Stimulated activated CD4-positive, alpha-beta T cell treated with anti-CD3 and anti-CD28 coated beads, Interleukin-2, amount 100 ng/mL, for 24 hours (primary cell): Measurements from ENCODE around the gene MIB1.

ENCODE experiments used
- DNase-seq, 2 donors: peaks; one replicate each; pipeline ENCODE4 v3.0.0-alpha.2; 2020

The MIB1 gene

DNA sequence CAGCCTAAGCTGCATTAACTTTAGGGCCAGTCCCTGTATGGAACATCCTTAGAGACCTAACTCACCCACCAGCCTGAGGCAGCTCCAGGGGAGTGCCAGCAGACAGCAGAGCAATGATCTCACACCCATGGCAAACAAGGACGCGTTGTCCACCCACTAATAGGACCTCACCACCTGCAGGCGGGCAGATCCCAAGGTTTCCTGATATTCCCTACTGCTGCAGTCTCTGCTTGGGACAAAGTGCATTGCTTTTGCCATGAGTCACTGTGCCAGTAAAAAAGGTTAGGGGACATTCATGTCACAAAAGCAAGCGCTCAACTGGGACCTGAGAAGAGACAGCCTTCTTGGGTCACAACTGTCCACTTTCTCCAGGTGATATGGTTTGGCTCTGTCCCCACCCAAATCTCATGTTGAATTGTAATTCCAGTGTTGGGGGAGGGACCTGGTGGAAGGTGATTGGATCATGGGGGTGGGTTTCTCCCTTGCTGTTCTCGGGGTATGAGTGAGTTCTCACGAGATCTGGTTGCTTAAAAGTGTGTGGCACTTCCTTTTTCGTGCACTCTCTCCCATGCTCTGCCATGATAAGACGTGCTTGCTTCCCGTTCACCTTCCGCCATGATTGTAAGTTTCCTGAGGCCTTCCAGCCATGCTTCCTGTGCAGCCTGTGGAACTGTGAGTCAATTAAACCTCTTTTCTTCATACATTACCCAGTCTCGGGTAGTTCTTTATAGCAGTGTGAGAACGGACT, 160.2 kb downstream of the MIB1 start:
- no peak for DNase-seq

GRCh38 chr18:21901423-21901945, 160.9 kb downstream of the MIB1 start:
- no peak for DNase-seq

DNA sequence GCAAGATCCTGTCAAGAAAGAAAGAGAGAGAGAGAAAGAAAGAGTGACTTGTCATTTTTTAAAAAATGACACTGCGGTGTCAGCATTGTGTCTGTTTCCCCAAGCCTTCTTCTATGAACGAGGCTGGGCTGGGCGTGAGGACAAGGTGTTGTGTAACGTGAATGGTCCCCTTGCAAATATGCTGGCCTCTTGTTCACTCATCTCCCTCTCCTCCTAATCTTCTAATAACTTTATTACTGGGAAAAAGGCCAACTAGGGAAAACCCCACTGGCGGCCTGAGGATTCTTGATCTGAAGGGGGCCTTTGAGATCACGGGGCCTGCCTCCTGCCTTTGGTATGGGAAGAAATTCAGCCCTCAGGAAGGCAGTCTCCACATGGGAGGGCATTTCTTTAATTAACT, 163.1 kb downstream of the MIB1 start:
- DNase-seq, result no peak

DNA sequence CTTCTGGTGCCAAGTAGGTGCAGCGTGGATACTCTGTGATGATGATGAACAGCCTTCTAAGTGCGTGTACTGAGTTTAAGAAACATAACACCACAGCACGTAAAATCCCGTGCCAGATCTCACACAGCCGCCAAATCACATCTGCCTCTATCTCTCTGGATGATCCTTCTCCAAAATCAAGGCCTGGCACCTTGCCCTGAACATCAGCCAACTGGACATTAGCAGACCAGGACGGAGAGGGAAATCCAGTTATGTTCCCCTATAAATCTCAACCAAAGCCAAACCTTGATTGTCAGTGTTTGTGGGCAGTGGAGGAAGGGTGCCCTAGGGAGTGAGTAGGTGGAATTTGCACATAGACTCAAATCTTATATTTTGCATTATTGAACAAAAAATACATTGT, 164.3 kb downstream of the MIB1 start:
- DNase-seq, result no peak

DNA sequence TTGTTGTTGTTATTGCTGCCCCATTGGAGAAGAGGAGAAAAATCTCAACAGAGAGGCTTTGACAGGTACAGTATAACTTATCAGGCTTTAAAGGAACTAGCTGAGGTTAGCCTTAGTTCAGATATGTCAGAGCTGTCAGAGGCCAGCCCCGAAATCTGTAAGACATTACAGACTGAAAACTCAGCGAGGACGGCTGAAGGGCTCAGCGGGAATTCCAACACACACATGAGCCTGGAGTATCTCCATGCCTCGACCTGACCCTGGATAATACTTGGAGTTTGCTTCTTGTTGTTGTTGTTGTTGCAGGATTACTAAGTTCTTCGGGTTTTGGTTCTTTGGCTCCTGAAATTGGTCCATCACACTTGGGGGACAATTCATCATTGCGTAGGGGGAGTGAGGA, 166.9 kb downstream of the MIB1 start:
- no peak for DNase-seq

- DNase-seq, result no peak
These were observed 168.1 kb downstream of the MIB1 start for GRCh38 chr18:21908711-21909110.

DNA sequence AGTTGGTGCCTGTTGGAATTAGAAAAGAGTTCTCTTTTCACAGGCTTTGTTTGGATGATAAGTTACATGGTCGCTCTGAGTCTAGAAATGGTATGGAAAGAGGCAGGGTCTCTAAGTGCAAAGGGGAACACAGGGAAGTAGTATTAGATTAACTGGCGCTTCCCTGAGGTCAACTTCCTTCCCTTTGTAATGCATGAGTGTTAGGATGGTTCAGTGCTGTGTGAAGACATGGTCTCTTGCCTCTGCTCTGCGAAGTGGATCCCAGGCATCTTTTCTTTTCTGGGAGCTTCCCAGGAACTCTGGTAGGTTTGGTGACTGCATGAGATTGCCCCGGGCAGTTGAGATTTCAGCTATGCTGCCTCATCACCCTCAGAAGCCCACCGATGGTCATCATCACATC, 170.3 kb downstream of the MIB1 start:
- no peak for DNase-seq

- no peak for DNase-seq
These were observed 171.0 kb downstream of the MIB1 start for GRCh38 chr18:21911551-21911950.

GRCh38 chr18:21912339-21913239, 172.0 kb downstream of the MIB1 start:
- no peak for DNase-seq

GRCh38 chr18:21914739-21915319, 174.2 kb downstream of the MIB1 start:
- DNase-seq, result no peak

DNA sequence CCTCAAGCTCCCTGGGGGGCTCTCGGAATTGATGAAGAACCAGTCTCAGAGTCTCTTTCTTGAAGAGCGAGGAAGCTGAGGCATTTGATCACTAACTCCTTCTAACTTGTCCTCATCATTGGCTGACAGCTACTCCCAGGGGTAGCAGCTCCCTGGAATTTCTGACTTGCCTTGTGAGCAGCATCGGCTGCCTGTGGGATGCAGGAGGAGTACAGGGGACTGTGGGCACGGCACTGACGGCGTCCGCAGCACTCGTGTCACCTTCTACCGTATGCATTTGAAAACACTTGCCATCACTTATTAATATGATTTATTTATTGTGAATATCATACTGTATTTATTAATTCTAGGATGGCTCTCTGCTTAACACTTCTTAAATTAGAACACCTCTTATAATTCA, 175.0 kb downstream of the MIB1 start:
- no peak for DNase-seq

GRCh38 chr18:21916594-21916993, 176.0 kb downstream of the MIB1 start:
- DNase-seq, result no peak

- DNase-seq, result no peak
These were observed 178.1 kb downstream of the MIB1 start for GRCh38 chr18:21918693-21919092.
